Measurements from ENCODE around the gene SLC35F1. TPM values are rescaled to one million over a fixed set of nuclear protein-coding genes. Genes with fewer than 3 reads are reported as not detected.

SLC35F1 gene
- total and polyA plus RNA-seq, 2 donors (not counting 3 experiments of a cell fraction or from before 2014, with no cell fraction given), result not detected

- no peaks in the 10 kb centered on the region for H4K20me1 ChIP-seq (replicated peaks; ENCODE audit: control insufficient read depth, extremely low read depth, insufficient read depth, low read length)
- TF ChIP-seq GATA2 (IDR thresholded peaks at IDR 0.05; ENCODE audit: insufficient read depth, insufficient read length, low read depth, low read length), result no peak
- TF ChIP-seq POLR2A (IDR thresholded peaks at IDR 0.05; ENCODE audit: low read depth, low read length), result no peak
- TF ChIP-seq POLR2AphosphoS5 (IDR thresholded peaks at IDR 0.05; ENCODE audit: insufficient read depth, low read depth, low read length), result no peak
- TF ChIP-seq JUN (IDR thresholded peaks at IDR 0.05; ENCODE audit: borderline replicate concordance, insufficient read depth, insufficient read length, low read depth), result no peak
- TF ChIP-seq MYC (IDR thresholded peaks at IDR 0.05; ENCODE audit: low read depth, low read length), result no peak
- TF ChIP-seq CTCF (IDR thresholded peaks at IDR 0.05; ENCODE audit: extremely low read depth in 1 of 2, insufficient read depth in 1 of 2, low read depth in 1 of 2, low read length in 2 of 2), result no peak
- no peak for TF ChIP-seq EZH2 (IDR thresholded peaks at IDR 0.05; ENCODE audit: borderline replicate concordance, low read depth, low read length, severe bottlenecking)
- TF ChIP-seq MAX (IDR thresholded peaks at IDR 0.05; ENCODE audit: insufficient read depth, insufficient read length), result no peak
- no peak for TF ChIP-seq FOS (IDR thresholded peaks at IDR 0.05; ENCODE audit: borderline replicate concordance, insufficient read depth, low read length)
- H3K79me2 ChIP-seq (ENCODE audit: control insufficient read depth, insufficient read depth, low read length), result no peaks in the 10 kb centered on the region
- no peaks in the 10 kb centered on the region for H3K36me3 ChIP-seq (ENCODE audit: control insufficient read depth in 2 of 2, extremely low read depth in 1 of 2, insufficient read depth in 2 of 2, low read length in 2 of 2)
- H3K9me1 ChIP-seq (replicated peaks; ENCODE audit: control insufficient read depth, extremely low read depth, insufficient read depth, low read length), result no peaks in the 10 kb centered on the region
- no peaks in the 10 kb centered on the region for H3K9me3 ChIP-seq (replicated peaks; ENCODE audit: control insufficient read depth, insufficient read depth, low read length)
- no peaks in the 10 kb centered on the region for H3K4me1 ChIP-seq (ENCODE audit: control insufficient read depth, extremely low read depth, insufficient read depth, low read length)
- H3K4me3 ChIP-seq (replicated peaks in 1 of 3; ENCODE audit: insufficient read depth in 1 of 3, low read depth in 1 of 3, low read length in 3 of 3), result no peak overlapping the region
- ChIA-PET POLR2A (no interaction called here), CTCF (no interaction called here)
- H3K4me2 ChIP-seq (ENCODE audit: insufficient read depth, low read length), result no peak overlapping the region
- BruUV-seq (replicated peaks), result no TSS peak
- H3K27me3 ChIP-seq (ENCODE audit: control insufficient read depth in 2 of 2, insufficient read depth in 2 of 2, low read length in 2 of 2), result no peaks in the 10 kb centered on the region
- intact Hi-C loops (cut with micrococcal nuclease) (no loop called here), dilution Hi-C loops (cut with MboI; ENCODE audit: extremely low pct_ligation_motif_present, low sequenced_read_pairs) (no loop called here)
- H3K27ac ChIP-seq (ENCODE audit: insufficient read depth, low read depth, low read length), result no peak overlapping the region
- H3K9ac ChIP-seq (replicated peaks; ENCODE audit: extremely low read depth, insufficient read depth, low read length), result no peak overlapping the region
- DNase-seq (ENCODE audit: low read depth, low spot score), result no peak
- no peak for FAIRE-seq
- H2AFZ ChIP-seq (ENCODE audit: low read depth, low read length), result no peak overlapping the region
Measured at GRCh38 chr6:117866561-117866960, 40.5 kb upstream of the SLC35F1 start.

All from endothelial cell of umbilical vein (primary cell).